H1 (cell line): Measurements from ENCODE around the gene ANKRD66. TPM values are rescaled to one million over a fixed set of nuclear protein-coding genes. Genes with fewer than 3 reads are reported as not detected.

Source experiments
- EP300 ChIP-seq, 2 experiments: IDR thresholded peaks; 1 replicate in 1 of 2; 2 replicates in 1 of 2; pipeline ENCODE4 v1.6.1; 2011 to 2012; ENCODE audit warnings: low read depth in 2 of 2, low read length in 2 of 2, mild to moderate bottlenecking in 2 of 2, borderline replicate concordance in 1 of 2, inconsistent platforms in 1 of 2, moderate library complexity in 1 of 2
- KDM4A ChIP-seq: IDR thresholded peaks from one replicate; pipeline ENCODE4 v1.7.1; 2012; ENCODE audit warnings: low read depth, mild to moderate bottlenecking, moderate library complexity, low read length, inconsistent platforms; ENCODE audit not compliant: severe bottlenecking
- polyA plus RNA-seq, 7 experiments: library from polyadenylated mRNA; depleted of rRNA in 3 of 7; stranded (reverse) in 5 of 7; unstranded in 2 of 7; fragments of >200 nt in 5 of 7; fragments of 200-250 nt in 2 of 7; gene quantifications; 1 replicate in 5 of 7; 2 replicates in 1 of 7; 4 replicates in 1 of 7; pipeline versions ENCODE4 v1.2.1 to v1.2.3, GENCODE V29; 2011 to 2013; ENCODE audit warnings: missing spikeins in 2 of 7, mixed read lengths in 2 of 7
- total RNA-seq: library from RNA; stranded (reverse); fragmentation: NEBNext Ultra II Directional; extraction: Animal tissue kit (Norgen Biotek cat#: 25700); gene quantifications from 2 replicates; pipeline ENCODE4 v1.2.1, GENCODE V29; 2021
- TF ChIP-seq, protein P1 (sequence below): fragments of 300-600 bp; sonication (generic); IDR thresholded peaks from 2 replicates; pipeline ENCODE4 v1.7.1; 2012; ENCODE audit warnings: low read length, moderate library complexity, mild to moderate bottlenecking, inconsistent platforms; ENCODE audit not compliant: insufficient replicate concordance

ANKRD66 gene
- total and polyA plus RNA-seq, 2 of the 8 experiments (the other 6 are each of a cell fraction or from before 2014, with no cell fraction given) = 0.05 TPM; not detected in 1

GRCh38 chr6:46734867-46735719 is 11.6 kb upstream of the ANKRD66 start, which contains the start of gene PLA2G7 (continued):
- TF ChIP-seq, protein P1, sequence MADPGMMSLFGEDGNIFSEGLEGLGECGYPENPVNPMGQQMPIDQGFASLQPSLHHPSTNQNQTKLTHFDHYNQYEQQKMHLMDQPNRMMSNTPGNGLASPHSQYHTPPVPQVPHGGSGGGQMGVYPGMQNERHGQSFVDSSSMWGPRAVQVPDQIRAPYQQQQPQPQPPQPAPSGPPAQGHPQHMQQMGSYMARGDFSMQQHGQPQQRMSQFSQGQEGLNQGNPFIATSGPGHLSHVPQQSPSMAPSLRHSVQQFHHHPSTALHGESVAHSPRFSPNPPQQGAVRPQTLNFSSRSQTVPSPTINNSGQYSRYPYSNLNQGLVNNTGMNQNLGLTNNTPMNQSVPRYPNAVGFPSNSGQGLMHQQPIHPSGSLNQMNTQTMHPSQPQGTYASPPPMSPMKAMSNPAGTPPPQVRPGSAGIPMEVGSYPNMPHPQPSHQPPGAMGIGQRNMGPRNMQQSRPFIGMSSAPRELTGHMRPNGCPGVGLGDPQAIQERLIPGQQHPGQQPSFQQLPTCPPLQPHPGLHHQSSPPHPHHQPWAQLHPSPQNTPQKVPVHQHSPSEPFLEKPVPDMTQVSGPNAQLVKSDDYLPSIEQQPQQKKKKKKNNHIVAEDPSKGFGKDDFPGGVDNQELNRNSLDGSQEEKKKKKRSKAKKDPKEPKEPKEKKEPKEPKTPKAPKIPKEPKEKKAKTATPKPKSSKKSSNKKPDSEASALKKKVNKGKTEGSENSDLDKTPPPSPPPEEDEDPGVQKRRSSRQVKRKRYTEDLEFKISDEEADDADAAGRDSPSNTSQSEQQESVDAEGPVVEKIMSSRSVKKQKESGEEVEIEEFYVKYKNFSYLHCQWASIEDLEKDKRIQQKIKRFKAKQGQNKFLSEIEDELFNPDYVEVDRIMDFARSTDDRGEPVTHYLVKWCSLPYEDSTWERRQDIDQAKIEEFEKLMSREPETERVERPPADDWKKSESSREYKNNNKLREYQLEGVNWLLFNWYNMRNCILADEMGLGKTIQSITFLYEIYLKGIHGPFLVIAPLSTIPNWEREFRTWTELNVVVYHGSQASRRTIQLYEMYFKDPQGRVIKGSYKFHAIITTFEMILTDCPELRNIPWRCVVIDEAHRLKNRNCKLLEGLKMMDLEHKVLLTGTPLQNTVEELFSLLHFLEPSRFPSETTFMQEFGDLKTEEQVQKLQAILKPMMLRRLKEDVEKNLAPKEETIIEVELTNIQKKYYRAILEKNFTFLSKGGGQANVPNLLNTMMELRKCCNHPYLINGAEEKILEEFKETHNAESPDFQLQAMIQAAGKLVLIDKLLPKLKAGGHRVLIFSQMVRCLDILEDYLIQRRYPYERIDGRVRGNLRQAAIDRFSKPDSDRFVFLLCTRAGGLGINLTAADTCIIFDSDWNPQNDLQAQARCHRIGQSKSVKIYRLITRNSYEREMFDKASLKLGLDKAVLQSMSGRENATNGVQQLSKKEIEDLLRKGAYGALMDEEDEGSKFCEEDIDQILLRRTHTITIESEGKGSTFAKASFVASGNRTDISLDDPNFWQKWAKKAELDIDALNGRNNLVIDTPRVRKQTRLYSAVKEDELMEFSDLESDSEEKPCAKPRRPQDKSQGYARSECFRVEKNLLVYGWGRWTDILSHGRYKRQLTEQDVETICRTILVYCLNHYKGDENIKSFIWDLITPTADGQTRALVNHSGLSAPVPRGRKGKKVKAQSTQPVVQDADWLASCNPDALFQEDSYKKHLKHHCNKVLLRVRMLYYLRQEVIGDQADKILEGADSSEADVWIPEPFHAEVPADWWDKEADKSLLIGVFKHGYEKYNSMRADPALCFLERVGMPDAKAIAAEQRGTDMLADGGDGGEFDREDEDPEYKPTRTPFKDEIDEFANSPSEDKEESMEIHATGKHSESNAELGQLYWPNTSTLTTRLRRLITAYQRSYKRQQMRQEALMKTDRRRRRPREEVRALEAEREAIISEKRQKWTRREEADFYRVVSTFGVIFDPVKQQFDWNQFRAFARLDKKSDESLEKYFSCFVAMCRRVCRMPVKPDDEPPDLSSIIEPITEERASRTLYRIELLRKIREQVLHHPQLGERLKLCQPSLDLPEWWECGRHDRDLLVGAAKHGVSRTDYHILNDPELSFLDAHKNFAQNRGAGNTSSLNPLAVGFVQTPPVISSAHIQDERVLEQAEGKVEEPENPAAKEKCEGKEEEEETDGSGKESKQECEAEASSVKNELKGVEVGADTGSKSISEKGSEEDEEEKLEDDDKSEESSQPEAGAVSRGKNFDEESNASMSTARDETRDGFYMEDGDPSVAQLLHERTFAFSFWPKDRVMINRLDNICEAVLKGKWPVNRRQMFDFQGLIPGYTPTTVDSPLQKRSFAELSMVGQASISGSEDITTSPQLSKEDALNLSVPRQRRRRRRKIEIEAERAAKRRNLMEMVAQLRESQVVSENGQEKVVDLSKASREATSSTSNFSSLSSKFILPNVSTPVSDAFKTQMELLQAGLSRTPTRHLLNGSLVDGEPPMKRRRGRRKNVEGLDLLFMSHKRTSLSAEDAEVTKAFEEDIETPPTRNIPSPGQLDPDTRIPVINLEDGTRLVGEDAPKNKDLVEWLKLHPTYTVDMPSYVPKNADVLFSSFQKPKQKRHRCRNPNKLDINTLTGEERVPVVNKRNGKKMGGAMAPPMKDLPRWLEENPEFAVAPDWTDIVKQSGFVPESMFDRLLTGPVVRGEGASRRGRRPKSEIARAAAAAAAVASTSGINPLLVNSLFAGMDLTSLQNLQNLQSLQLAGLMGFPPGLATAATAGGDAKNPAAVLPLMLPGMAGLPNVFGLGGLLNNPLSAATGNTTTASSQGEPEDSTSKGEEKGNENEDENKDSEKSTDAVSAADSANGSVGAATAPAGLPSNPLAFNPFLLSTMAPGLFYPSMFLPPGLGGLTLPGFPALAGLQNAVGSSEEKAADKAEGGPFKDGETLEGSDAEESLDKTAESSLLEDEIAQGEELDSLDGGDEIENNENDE = no peak
- TF ChIP-seq EP300 (IDR thresholded peaks at IDR 0.05; ENCODE audit: borderline replicate concordance in 1 of 2, low read depth in 2 of 2, low read length in 2 of 2) (no peak), KDM4A (peak; percentile 88)
